IPS-20b (cell line): ENCODE measurements around the gene RAC3.

Experiments
- H3K27ac ChIP-seq: one replicate; pipeline ENCODE4 v1.5.1; 2013; ENCODE audit warnings: low read length
- H3K27me3 ChIP-seq: 2 replicates; pipeline ENCODE4 v1.6.1; 2013; ENCODE audit warnings: mild to moderate bottlenecking, low read length, inconsistent platforms; ENCODE audit not compliant: insufficient read depth
- H3K36me3 ChIP-seq: 2 replicates; pipeline ENCODE4 v1.6.1; 2013; ENCODE audit warnings: low read depth, mild to moderate bottlenecking, inconsistent platforms, low read length, moderate library complexity; ENCODE audit not compliant: insufficient read depth
- H3K4me1 ChIP-seq: 2 replicates; pipeline ENCODE4 v1.6.1; 2013; ENCODE audit warnings: mild to moderate bottlenecking, control low read depth, inconsistent platforms, low read length, moderate library complexity; ENCODE audit not compliant: insufficient read depth
- H3K4me3 ChIP-seq: 2 replicates; pipeline ENCODE4 v1.5.1; 2013; ENCODE audit warnings: mild to moderate bottlenecking, low read length, inconsistent platforms
- H3K9ac ChIP-seq: 2 replicates; pipeline ENCODE4 v1.6.1; 2013; ENCODE audit warnings: low read depth, mild to moderate bottlenecking, inconsistent platforms, low read length, moderate library complexity
- H3K9me3 ChIP-seq: 2 replicates; pipeline ENCODE4 v1.6.1; 2013; ENCODE audit warnings: mild to moderate bottlenecking, low read depth, low read length, inconsistent platforms; ENCODE audit not compliant: insufficient read depth

RAC3 gene

GRCh38 chr17:82000803-82001570, 30.5 kb upstream of the RAC3 start:
- Histone ChIP-seq H3K9ac (no peak overlapping the region), H3K27ac (no peak overlapping the region), H3K4me1 (no peaks in the 10 kb centered on the region), H3K9me3 (no peaks in the 10 kb centered on the region), H3K4me3 (no peak overlapping the region), H3K27me3 (no peaks in the 10 kb centered on the region), H3K36me3 (peaks cover 3% of the 10 kb centered on the region; the same call in 1 of the 2 replicates)

GRCh38 chr17:82001571-82002056, 29.9 kb upstream of the RAC3 start:
- no peaks in the 10 kb centered on the region for H3K4me1 ChIP-seq
- H3K27ac ChIP-seq: no peak overlapping the region
- no peak overlapping the region for H3K4me3 ChIP-seq
- peaks cover 3% of the 10 kb centered on the region; the same call in 1 of the 2 replicates for H3K36me3 ChIP-seq
- no peak overlapping the region for H3K9ac ChIP-seq
- H3K9me3 ChIP-seq: no peaks in the 10 kb centered on the region
- H3K27me3 ChIP-seq: no peaks in the 10 kb centered on the region

- no peaks in the 10 kb centered on the region for H3K9me3 ChIP-seq
- H3K36me3 ChIP-seq: no peaks in the 10 kb centered on the region; the same call in 1 of the 2 replicates
- H3K27me3 ChIP-seq: no peaks in the 10 kb centered on the region
- no peak overlapping the region for H3K9ac ChIP-seq
- H3K4me3 ChIP-seq: no peak overlapping the region
- H3K4me1 ChIP-seq: no peaks in the 10 kb centered on the region
- no peak overlapping the region for H3K27ac ChIP-seq
These were observed 27.8 kb upstream of the RAC3 start for GRCh38 chr17:82003411-82004381.

GRCh38 chr17:82004517-82005455, 26.7 kb upstream of the RAC3 start:
- no peaks in the 10 kb centered on the region for H3K4me1 ChIP-seq
- no peak overlapping the region for H3K9ac ChIP-seq
- H3K27ac ChIP-seq: no peak overlapping the region
- H3K4me3 ChIP-seq: no peak overlapping the region
- no peaks in the 10 kb centered on the region for H3K27me3 ChIP-seq
- H3K9me3 ChIP-seq: no peaks in the 10 kb centered on the region
- H3K36me3 ChIP-seq: no peaks in the 10 kb centered on the region

GRCh38 chr17:82005701-82006348, 25.7 kb upstream of the RAC3 start:
- H3K27me3 ChIP-seq: no peaks in the 10 kb centered on the region
- H3K36me3 ChIP-seq: no peaks in the 10 kb centered on the region
- H3K4me3 ChIP-seq: no peak overlapping the region
- no peaks in the 10 kb centered on the region for H3K4me1 ChIP-seq
- H3K9me3 ChIP-seq: no peaks in the 10 kb centered on the region
- H3K27ac ChIP-seq: no peak overlapping the region
- no peak overlapping the region for H3K9ac ChIP-seq

GRCh38 chr17:82006468-82007227, 24.8 kb upstream of the RAC3 start:
- H3K27ac ChIP-seq: no peak overlapping the region
- no peak overlapping the region for H3K4me3 ChIP-seq
- H3K36me3 ChIP-seq: no peaks in the 10 kb centered on the region
- no peak overlapping the region for H3K9ac ChIP-seq
- H3K27me3 ChIP-seq: no peaks in the 10 kb centered on the region
- H3K9me3 ChIP-seq: no peaks in the 10 kb centered on the region
- no peaks in the 10 kb centered on the region for H3K4me1 ChIP-seq

- Histone ChIP-seq H3K27me3 (no peaks in the 10 kb centered on the region), H3K9me3 (no peaks in the 10 kb centered on the region), H3K36me3 (no peaks in the 10 kb centered on the region), H3K9ac (no peak overlapping the region), H3K4me3 (no peak overlapping the region), H3K27ac (no peak overlapping the region), H3K4me1 (no peaks in the 10 kb centered on the region)
These were observed 24.3 kb upstream of the RAC3 start for GRCh38 chr17:82007228-82007494.

- H3K27ac ChIP-seq: no peak overlapping the region
- no peaks in the 10 kb centered on the region for H3K27me3 ChIP-seq
- H3K36me3 ChIP-seq: no peaks in the 10 kb centered on the region
- H3K4me3 ChIP-seq: no peak overlapping the region
- H3K9ac ChIP-seq: no peak overlapping the region
- H3K4me1 ChIP-seq: no peaks in the 10 kb centered on the region
- no peaks in the 10 kb centered on the region for H3K9me3 ChIP-seq
These were observed 23.8 kb upstream of the RAC3 start for GRCh38 chr17:82007495-82008257.

- no peaks in the 10 kb centered on the region for H3K4me1 ChIP-seq
- H3K4me3 ChIP-seq: no peak overlapping the region
- no peak overlapping the region for H3K9ac ChIP-seq
- no peaks in the 10 kb centered on the region for H3K27me3 ChIP-seq
- H3K36me3 ChIP-seq: no peaks in the 10 kb centered on the region
- no peak overlapping the region for H3K27ac ChIP-seq
- H3K9me3 ChIP-seq: no peaks in the 10 kb centered on the region
These were observed 23.1 kb upstream of the RAC3 start for GRCh38 chr17:82008258-82008940.
